ENCODE results near the gene RNH1. TPM values are rescaled to one million over a fixed set of nuclear protein-coding genes. Genes with fewer than 3 reads are reported as not detected.

The RNH1 gene
- 45.7 TPM for total RNA-seq

DNA sequence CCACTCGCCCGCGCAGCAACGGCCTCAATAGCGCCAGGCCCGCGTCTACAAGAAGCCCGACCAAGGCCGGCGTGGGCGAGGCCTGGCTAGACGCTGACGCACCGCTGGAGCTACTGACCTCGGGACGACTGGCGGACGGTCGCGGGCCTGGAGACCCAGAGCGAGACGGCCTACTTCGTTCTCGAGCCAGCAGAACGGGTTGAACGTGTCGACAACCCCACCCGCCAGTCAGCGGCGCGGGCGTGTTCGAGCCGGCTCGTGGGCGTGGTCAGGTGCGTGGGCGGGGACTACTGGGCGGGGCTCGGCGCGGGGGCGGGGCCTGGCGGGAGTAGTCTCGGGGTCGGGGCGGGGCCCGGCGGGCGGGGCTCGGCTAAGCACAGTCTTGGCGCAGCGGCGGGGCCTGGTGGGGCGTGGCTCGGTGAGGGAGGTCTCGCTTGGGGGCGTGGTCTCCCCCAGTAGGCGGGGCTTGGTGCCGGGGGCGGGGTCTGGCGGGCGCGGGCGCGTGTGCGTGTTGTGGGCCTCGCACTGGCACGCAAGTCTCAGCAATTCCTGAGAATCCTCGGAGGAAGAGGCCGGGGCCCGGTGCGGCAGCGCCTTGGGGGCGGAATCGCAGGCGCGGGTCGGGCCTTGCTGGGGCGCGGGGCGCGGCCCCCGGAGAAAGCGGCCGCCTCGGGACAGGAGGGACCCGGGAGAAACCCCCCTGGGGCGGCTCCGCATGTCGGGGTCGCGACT lies at the start of gene RNH1:
Gene RNH1 (minus strand): TSS at position 248 of the 732 bp plus-strand sequence. CDS start 5,080 bp downstream, outside the sequence.

DNA sequence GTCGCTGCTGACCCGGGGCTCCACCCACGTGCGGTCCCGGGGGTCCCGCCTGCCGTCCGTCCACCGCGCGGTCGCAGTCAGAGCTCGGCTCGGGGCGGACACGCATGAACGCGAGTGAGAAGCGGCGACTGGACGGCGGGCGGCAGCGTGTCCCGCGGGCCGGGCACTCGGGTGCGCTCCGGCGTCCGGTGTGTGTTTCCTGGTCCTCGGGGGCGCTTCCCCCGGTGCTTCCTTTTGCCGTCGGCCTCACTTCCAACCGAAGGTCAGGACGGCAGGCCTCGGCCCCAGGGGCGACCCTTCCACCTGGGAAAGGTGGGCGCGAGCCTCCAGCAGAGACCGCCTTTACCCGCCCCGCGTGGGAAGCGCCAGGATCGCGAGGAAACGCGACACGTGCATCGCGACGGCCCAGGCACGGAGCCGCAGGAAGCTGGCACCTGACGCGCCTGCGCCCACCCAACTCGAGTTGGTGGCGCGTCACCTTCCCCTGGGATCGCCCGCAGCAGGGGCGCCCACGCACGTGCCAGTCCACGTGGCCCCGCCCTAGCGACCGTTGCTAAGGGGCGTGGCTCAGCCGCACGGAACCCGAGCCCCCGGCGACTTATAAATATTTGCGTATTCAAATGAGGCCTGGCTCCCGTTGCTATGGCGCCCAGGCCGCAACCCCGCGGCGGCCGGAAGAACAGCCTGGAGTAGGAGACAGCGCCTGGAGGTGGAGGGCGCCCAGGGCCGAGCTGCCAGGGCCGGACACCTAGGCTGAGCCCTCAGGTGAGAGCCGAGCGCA lies 30.0 kb upstream of the RNH1 start, which contains the start of gene LRRC56:
Gene LRRC56 (plus strand): TSS at position 687 of the 781 bp plus-strand sequence. CDS start 3,158 bp downstream, outside the sequence.

GRCh38 chr11:535519-536454 lies 28.7 kb upstream of the RNH1 start, which contains the start of gene HRAS:
HRAS (minus strand) TSS chr11:535576.

GRCh38 chr11:449889-450808 lies 56.9 kb downstream of the RNH1 start, which contains the start of gene PTDSS2:
PTDSS2 (plus strand) TSS chr11:450279; CDS start chr11:450456, 177 bp downstream.

Other genes with a start within 250 kb of the RNH1 start
- not detected for gene NLRP6, start 228.8 kb downstream of the RNH1 start, total RNA-seq
- 0.92 TPM for gene PGGHG, start 218.1 kb downstream of the RNH1 start, total RNA-seq
- gene IFITM5, start 207.7 kb downstream of the RNH1 start, total RNA-seq: not detected
- gene IFITM2, start 199.4 kb downstream of the RNH1 start, total RNA-seq: 1.6 TPM
- gene IFITM1, start 193.2 kb downstream of the RNH1 start, total RNA-seq: 11.5 TPM
- 6.0 TPM for gene IFITM3, start 186.4 kb downstream of the RNH1 start, total RNA-seq
- gene B4GALNT4, start 137.7 kb downstream of the RNH1 start, total RNA-seq: 75.7 TPM
- 0.69 TPM for gene PKP3, start 113.0 kb downstream of the RNH1 start, total RNA-seq
- gene SIGIRR, start 92.2 kb downstream of the RNH1 start, total RNA-seq: 7.6 TPM
- not detected for gene ANO9, start 65.2 kb downstream of the RNH1 start, total RNA-seq
- 28.1 TPM for gene PTDSS2, start 57.0 kb downstream of the RNH1 start, total RNA-seq
- 71.5 TPM for gene HRAS, start 28.3 kb upstream of the RNH1 start, total RNA-seq
- gene LRRC56, start 30.3 kb upstream of the RNH1 start, total RNA-seq: 3.5 TPM
- gene LMNTD2, start 53.5 kb upstream of the RNH1 start, total RNA-seq: 0.23 TPM
- 12.2 TPM for gene RASSF7, start 53.7 kb upstream of the RNH1 start, total RNA-seq
- 24.0 TPM for gene PHRF1, start 69.2 kb upstream of the RNH1 start, total RNA-seq
- 3.9 TPM for gene IRF7, start 108.7 kb upstream of the RNH1 start, total RNA-seq
- gene CDHR5, start 117.7 kb upstream of the RNH1 start, total RNA-seq: 0.23 TPM
- not detected for gene SCT, start 119.9 kb upstream of the RNH1 start, total RNA-seq
- gene DRD4, start 130.0 kb upstream of the RNH1 start, total RNA-seq: not detected
- 76.6 TPM for gene DEAF1, start 188.0 kb upstream of the RNH1 start, total RNA-seq
- gene TMEM80, start 188.6 kb upstream of the RNH1 start, total RNA-seq: 12.0 TPM
- 4.2 TPM for gene EPS8L2, start 199.0 kb upstream of the RNH1 start, total RNA-seq
- 76.1 TPM for gene TALDO1, start 240.2 kb upstream of the RNH1 start, total RNA-seq